K562 (cell line): ENCODE data around the gene MRPL2. TPM values are rescaled to one million over a fixed set of nuclear protein-coding genes. Genes with fewer than 3 reads are reported as not detected.

Source experiments
- CEBPG ChIP-seq, 3 experiments: fragments of 200-800 bp in 1 of 3; sonication (Bioruptor generic) in 1 of 3; sonication (generic) in 1 of 3; formaldehyde crosslinking in 1 of 3; IDR thresholded peaks in 2 of 3; conservative IDR thresholded peaks in 1 of 3; 2 replicates each; pipeline versions ENCODE4 v1.6.1 to v1.8.0; 2016 to 2022; ENCODE audit warnings: missing compliant biosample characterization in 2 of 3, missing genetic modification characterization in 2 of 3, mild to moderate bottlenecking in 1 of 3, missing genetic modification reagents in 1 of 3
- CHD2 ChIP-seq: IDR thresholded peaks from 2 replicates; pipeline ENCODE4 v1.6.1; 2011; ENCODE audit warnings: low read depth, low read length
- DACH1 ChIP-seq: fragments of 450-650 bp; IDR thresholded peaks from 2 replicates; pipeline ENCODE4 v1.6.1; 2018; ENCODE audit not compliant: partially characterized antibody
- DDX20 ChIP-seq: fragments of 450-650 bp; IDR thresholded peaks from 2 replicates; pipeline ENCODE4 v1.6.1; 2016; ENCODE audit warnings: missing genetic modification characterization, low read depth, mild to moderate bottlenecking, missing compliant biosample characterization, moderate library complexity
- EP400 ChIP-seq: fragments of 450-650 bp; IDR thresholded peaks from 2 replicates; pipeline ENCODE4 v1.6.1; 2017; ENCODE audit warnings: antibody characterized with exemption, mild to moderate bottlenecking, moderate library complexity
- GTF2A2 ChIP-seq: IDR thresholded peaks from 2 replicates; pipeline ENCODE4 v1.6.1; 2016; ENCODE audit warnings: mild to moderate bottlenecking, missing genetic modification characterization, missing compliant biosample characterization
- HDAC3 ChIP-seq: fragments of 450-650 bp; IDR thresholded peaks from 2 replicates; pipeline ENCODE4 v1.6.1; 2018; ENCODE audit warnings: borderline replicate concordance, mild to moderate bottlenecking, moderate library complexity; ENCODE audit not compliant: partially characterized antibody
- HMG20A ChIP-seq: fragments of 450-650 bp; formaldehyde crosslinking; conservative IDR thresholded peaks from 2 replicates; pipeline ENCODE4 v1.4.0; 2020; ENCODE audit warnings: mild to moderate bottlenecking, mixed read lengths
- NEUROD1 ChIP-seq: fragments of 150-350 bp; IDR thresholded peaks from 2 replicates; pipeline ENCODE4 v1.6.1; 2014; ENCODE audit warnings: borderline replicate concordance, low read length, low read depth; ENCODE audit not compliant: partially characterized antibody
- POLR2H ChIP-seq: IDR thresholded peaks from 2 replicates; pipeline ENCODE4 v1.6.1; 2016; ENCODE audit warnings: missing genetic modification characterization, low read depth, mild to moderate bottlenecking, control low read depth, missing compliant biosample characterization, moderate library complexity
- PRPF4 ChIP-seq: fragments of 200-400 bp; formaldehyde crosslinking; IDR thresholded peaks from one replicate; pipeline ENCODE4 v1.6.1; 2017; ENCODE audit warnings: low read length, low read depth, mild to moderate bottlenecking; ENCODE audit not compliant: insufficient read depth, poor library complexity, severe bottlenecking
- RNF219 ChIP-seq: fragments of 250-450 bp; sonication (Bioruptor Pico); IDR thresholded peaks from 2 replicates; pipeline ENCODE4 v1.5.0; 2022; ENCODE audit warnings: mild to moderate bottlenecking
- SMARCC2 ChIP-seq: fragments of 450-650 bp; IDR thresholded peaks from 2 replicates; pipeline ENCODE4 v1.6.1; 2017; ENCODE audit warnings: antibody characterized with exemption, moderate library complexity, mild to moderate bottlenecking, low read depth
- TBL1XR1 ChIP-seq, 2 experiments: IDR thresholded peaks; 2 replicates each; pipeline ENCODE4 v1.6.1; 2012; ENCODE audit warnings: improper control_type of control experiment in 2 of 2, low read length in 2 of 2, mild to moderate bottlenecking in 1 of 2
- THAP12 ChIP-seq: fragments of 250-450 bp; sonication (Bioruptor Pico); IDR thresholded peaks from 2 replicates; pipeline ENCODE4 v1.9.0; 2021; ENCODE audit warnings: mild to moderate bottlenecking, inconsistent platforms
- polyA plus RNA-seq, 8 experiments: library from polyadenylated mRNA; depleted of rRNA in 4 of 8; stranded (reverse) in 5 of 8; unstranded in 3 of 8; fragments of >200 nt; fragmentation: Nextera tagmentation in 2 of 8; fragmentation: Illumina TruSeq in 1 of 8; extraction: Ambion mirVana in 2 of 8; extraction: Trizol in 1 of 8; gene quantifications; 2 replicates each; pipeline versions ENCODE4 v1.2.1 to v1.2.3, GENCODE V29; 2011 to 2014; ENCODE audit warnings: inconsistent platforms in 1 of 8, missing spikeins in 1 of 8
- total RNA-seq, 7 experiments: library from RNA; depleted of rRNA in 6 of 7; stranded (reverse); fragments of >200 nt in 6 of 7; fragmentation: Illumina TruSeq in 2 of 7; extraction: Trizol in 2 of 7; gene quantifications; 2 replicates each; pipeline versions ENCODE4 v1.2.1 to v1.2.3, GENCODE V29; 2011 to 2021; ENCODE audit warnings: low replicate concordance in 1 of 7
- TF ChIP-seq, protein P1 (sequence below): fragments of 250-450 bp; sonication (Bioruptor Pico); IDR thresholded peaks from 2 replicates; pipeline ENCODE4 v1.6.1; 2021; ENCODE audit warnings: mild to moderate bottlenecking
- TF ChIP-seq, protein P2 (sequence below): fragments of 250-450 bp; sonication (Bioruptor Pico); IDR thresholded peaks from 2 replicates; pipeline ENCODE4 v1.8.0; 2021; ENCODE audit warnings: borderline replicate concordance, mild to moderate bottlenecking, moderate library complexity; ENCODE audit not compliant: poor library complexity, severe bottlenecking
- TF ChIP-seq, protein P3 (sequence below): fragments of 450-650 bp; conservative IDR thresholded peaks from 2 replicates; pipeline ENCODE4 v1.6.1; 2016; ENCODE audit warnings: missing genetic modification characterization, low read depth, mild to moderate bottlenecking, missing compliant biosample characterization, moderate library complexity

Gene MRPL2
- total and polyA plus RNA-seq, 9 of the 15 experiments (the other 6 are each of a cell fraction or from before 2014, with no cell fraction given): 63.1 to 262 (median 121) TPM

GRCh38 chr6:43059168-43060033, at the start of gene MRPL2, which contains the start of gene KLC4 (continued):
- TF ChIP-seq THAP12 (CRISPR knock-in tag) (peak; percentile 87), POLR2H (tag) (peak; percentile 83), NEUROD1 (peak; percentile 16), SMARCC2 (no peak), CEBPG (CRISPR knock-in tag; IDR thresholded peaks at IDR 0.05) (peak; percentile 14; the same call in 1 of the 2 replicates), CEBPG (tag; conservative IDR thresholded peaks at IDR 0.05 in 1 of 2, IDR thresholded peaks at IDR 0.05 in 1 of 2) (no peak), DACH1 (no peak), TBL1XR1 (IDR thresholded peaks at IDR 0.05; ENCODE audit: low read length in 2 of 2) (peak in 1 of 2 experiments; percentile 99; a peak in 3 of 4 replicates), HDAC3 (no peak), EP400 (peak; percentile 94), RNF219 (CRISPR knock-in tag) (no peak), GTF2A2 (no peak), CHD2 (peak; percentile 88), PRPF4 (no peak), DDX20 (tag) (no peak), HMG20A (no peak)
- TF ChIP-seq, protein P1, sequence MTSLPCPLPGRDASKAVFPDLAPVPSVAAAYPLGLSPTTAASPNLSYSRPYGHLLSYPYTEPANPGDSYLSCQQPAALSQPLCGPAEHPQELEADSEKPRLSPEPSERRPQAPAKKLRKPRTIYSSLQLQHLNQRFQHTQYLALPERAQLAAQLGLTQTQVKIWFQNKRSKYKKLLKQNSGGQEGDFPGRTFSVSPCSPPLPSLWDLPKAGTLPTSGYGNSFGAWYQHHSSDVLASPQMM (CRISPR knock-in tag): no peak
- TF ChIP-seq, protein P2, sequence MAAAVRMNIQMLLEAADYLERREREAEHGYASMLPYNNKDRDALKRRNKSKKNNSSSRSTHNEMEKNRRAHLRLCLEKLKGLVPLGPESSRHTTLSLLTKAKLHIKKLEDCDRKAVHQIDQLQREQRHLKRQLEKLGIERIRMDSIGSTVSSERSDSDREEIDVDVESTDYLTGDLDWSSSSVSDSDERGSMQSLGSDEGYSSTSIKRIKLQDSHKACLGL: no peak
- TF ChIP-seq, protein P3, sequence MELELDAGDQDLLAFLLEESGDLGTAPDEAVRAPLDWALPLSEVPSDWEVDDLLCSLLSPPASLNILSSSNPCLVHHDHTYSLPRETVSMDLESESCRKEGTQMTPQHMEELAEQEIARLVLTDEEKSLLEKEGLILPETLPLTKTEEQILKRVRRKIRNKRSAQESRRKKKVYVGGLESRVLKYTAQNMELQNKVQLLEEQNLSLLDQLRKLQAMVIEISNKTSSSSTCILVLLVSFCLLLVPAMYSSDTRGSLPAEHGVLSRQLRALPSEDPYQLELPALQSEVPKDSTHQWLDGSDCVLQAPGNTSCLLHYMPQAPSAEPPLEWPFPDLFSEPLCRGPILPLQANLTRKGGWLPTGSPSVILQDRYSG (tag): no peak
